SIG-M5 (cell line): ENCODE measurements around the gene INO80D.
"Not testable (repeated sequence)": the region's sequence is repeated elsewhere in the genome, so short reads cannot be mapped to it uniquely, and the experiment has no call there.

ENCODE experiments used
- DNase-seq: peaks from one replicate; lab custom pipeline; 2025; lab: John Stamatoyannopoulos, UW

The INO80D gene, protein sequence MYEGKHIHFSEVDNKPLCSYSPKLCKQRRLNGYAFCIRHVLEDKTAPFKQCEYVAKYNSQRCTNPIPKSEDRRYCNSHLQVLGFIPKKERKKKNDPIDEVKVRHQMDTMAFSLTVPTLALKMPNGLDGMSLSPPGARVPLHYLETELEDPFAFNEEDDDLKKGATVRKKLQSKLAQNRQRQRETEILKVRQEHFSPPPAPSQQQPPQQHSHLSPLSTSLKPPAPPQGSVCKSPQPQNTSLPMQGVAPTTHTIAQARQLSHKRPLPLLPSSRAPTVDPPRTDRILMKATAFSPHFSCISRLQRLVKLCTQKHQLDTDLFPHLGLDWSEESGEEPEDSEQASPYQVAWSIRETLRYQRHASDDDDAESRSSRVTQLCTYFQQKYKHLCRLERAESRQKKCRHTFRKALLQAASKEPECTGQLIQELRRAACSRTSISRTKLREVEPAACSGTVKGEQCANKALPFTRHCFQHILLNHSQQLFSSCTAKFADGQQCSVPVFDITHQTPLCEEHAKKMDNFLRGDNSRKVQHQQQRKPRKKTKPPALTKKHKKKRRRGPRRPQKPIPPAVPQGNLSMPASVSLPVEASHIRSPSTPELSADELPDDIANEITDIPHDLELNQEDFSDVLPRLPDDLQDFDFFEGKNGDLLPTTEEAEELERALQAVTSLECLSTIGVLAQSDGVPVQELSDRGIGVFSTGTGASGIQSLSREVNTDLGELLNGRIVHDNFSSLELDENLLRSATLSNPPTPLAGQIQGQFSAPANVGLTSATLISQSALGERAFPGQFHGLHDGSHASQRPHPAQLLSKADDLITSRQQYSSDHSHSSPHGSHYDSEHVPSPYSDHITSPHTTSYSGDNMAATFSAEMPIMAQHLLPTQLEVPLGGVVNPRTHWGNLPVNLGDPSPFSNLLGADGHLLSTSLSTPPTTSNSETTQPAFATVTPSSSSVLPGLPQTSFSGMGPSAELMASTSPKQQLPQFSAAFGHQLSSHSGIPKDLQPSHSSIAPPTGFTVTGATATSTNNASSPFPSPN

DNA sequence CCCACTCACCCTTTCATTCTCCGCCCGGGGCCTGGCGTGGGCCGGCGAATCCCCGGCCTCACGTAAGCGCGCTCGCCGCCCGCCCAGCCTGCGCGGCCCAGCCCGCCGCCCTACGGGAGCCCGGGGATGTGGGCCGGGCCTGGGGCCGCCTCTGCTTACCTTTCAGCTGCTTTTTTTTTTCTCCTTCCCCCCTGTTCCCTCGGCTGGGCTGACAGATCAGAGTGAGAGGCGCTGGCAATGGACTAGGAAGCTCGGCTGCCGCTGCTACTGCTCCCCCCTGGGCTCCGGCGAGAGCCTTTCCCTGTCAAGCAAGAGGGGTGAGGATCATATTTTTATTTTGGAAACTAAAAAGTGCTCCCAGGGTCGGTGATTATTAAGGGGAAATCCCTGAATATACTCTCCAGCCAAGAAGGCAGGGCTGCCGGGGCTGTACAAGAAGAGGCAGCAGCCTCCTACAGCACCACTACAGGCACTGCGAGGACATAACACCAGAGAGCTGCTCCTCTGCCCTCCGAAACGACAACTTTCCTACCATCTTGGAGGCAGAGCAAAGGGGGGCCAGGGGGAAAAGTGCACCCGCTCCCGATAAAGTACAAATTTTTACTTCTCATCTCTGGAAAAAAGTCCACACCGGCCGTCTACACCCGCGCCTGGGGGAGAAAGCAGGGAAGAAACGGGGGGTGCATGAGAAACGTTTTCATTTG is at the start of gene INO80D:
Gene INO80D (minus strand): TSS at position 433 of the 704 bp plus-strand sequence. CDS start 23,158 bp downstream, outside the sequence.
- peak; percentile 56 for DNase-seq

DNA sequence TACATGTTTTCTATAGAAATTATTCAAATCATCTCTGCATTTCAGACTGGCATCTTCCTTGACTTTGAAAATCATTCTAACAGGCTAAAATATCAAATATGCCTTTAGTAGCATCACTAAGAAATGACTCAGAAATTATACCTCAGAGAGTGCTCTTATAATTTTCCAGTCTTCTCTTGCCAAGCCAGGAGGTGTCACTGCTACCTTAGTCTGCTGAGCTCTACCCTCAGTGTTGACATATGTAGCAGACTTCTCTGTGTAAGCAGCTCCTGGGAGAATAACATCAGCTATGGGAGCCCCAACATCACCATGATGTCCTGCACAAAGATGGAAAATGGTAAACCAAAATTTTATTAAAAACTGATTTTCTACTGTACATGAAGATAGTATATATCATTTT is 41.7 kb upstream of the INO80D start:
- no peak for DNase-seq

DNA sequence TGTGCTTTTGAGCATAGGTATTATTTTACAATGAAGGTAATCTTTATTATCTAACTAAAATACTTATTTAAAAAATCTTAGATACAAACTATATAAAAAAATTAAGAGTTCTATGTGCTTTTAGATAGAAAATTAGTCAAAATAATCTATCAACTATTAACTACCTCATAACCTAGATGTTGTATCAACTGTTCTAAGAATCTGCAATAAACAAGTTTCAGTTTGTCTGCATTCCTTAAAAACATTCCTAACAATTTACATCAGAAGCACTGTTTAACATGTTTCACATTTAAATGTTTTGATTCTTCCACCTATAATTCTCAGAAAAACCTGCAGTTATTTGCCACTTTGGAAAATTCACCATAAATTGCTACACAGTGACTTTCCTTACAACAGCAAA is 39.9 kb upstream of the INO80D start:
- no peak for DNase-seq

DNA sequence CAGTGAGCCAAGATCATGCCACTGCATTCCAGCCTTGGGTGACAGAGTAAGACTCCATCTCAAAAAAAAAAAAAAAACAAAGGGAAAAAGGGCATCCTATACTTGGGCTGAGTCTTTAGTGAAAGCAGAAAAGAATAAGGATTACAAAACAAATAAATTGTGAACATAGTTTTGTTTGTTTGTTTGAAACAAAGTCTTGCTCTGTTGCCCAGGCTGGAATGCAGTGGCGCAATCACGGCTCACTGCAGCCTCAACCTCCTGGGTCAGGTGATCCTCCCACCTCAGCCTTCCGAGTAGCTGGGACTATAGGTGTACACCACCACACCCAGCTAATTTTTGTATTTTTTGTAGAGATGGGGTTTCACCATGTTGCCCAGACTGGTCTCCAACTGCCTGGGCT is 36.6 kb upstream of the INO80D start:
- not testable (repeated sequence) for DNase-seq

DNA sequence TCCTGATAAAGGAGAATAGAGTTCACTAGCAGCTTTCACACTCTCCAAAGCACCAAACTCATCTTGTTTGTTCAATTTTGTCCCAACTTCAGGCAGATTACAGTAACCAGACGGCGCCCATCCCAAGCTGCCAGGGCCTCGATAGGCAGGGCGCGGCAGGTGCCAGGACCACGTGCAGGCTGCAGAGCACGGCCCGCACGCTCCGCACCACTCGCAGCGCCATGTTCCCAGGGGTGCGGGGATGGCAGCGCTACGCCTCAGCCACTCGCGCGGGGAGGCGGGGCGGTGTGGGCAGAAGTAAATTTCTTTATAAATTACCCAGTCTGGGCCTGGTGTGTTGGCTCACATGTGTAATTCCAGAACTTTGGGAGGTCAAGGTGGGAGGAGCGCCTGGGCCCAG is 30.3 kb upstream of the INO80D start:
- no peak for DNase-seq

DNA sequence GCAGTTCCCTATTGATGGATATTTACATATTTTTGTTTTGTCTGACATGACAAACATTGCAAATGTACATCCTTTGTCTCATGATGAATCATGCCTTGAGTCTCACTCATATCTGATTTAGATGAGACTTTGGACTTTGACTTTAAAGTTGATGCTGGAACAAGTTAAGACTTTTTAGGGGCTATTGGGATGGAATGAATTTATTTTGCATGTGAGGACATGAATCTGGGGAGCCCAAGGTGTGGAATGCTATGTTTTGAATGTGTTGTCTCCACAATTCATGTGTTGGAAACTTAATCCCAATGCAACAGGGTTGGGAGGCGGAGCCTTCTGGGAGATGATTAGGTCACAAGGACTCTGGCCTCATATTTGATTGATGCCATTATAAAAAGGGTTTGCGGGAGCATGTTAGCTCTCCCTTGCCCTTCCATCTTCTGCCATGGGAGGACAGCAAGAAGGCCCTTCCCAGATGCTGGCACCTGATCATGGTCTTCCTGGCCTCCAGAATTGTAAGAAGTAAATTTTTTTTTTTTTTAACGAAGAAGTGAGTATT is 29.1 kb upstream of the INO80D start:
- DNase-seq: no peak

DNA sequence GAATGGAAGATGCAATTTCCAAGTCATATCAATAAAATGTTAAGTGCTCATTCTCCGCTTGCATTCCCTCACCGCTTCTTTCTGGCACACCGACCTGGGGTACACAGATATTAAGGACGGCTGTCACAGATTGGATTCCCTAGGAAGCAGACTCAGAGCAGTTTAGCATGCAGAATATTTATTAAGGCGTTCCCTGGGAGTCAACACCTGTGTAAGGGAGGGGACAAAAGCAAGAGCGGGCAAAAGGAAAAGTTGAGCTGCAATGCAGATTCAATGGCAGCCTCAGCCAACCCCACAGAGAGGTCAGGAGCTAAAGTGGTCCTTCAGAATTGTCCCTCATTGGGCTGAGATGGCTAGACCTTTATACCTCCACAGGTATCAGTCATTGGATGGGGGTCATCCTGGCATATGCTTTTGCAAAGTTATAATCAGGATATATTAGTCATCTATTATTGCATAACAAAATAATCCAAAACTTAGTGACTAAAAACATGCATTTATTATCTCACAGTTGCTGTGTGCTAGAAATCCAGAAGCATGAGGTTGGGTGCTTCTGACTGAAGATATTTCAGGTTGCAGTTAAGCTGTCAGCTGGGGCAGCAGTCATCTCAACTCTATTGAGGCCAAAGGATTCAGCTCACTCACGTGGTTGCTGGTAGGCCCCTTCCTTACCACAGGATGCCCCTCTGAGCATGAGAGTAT is 27.0 kb upstream of the INO80D start:
- no peak for DNase-seq

DNA sequence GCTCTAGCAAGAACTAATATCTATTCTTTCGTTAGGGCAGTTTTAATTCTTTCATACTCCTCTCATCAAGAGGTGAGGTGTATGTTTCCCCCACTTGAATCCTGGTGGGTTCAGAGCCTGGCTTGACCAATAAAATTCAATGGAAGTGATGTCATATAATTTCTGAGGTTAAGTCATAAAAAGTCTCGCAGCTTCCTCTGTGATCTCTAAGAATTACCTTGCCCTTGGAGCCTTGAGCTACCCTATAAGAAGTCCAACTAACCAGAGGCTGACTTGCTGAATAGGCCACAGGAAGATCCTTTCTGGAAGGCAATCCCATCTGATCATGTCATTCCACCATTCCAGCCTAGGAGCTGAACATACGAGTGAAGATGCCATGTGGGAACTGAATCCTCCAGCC is 26.1 kb upstream of the INO80D start:
- no peak for DNase-seq

DNA sequence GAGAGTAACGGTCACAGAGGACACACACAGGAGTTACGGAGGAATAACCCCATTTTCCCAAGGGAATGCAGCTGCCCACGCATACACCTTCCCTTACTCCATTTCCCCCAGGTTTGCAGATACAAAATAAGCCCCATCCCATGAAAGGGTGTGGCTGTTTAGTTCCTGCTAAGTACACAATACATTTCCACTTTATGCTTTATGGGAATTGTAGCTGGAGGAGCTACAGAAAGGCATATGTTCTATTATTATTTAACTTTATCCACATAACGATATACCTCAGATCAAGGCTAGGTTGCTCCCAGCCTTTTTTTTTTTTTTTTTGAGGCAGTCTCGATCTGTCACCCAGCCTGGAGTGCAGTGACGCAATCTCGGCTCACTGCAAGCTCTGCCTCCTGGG is 22.7 kb upstream of the INO80D start:
- DNase-seq: no peak

DNA sequence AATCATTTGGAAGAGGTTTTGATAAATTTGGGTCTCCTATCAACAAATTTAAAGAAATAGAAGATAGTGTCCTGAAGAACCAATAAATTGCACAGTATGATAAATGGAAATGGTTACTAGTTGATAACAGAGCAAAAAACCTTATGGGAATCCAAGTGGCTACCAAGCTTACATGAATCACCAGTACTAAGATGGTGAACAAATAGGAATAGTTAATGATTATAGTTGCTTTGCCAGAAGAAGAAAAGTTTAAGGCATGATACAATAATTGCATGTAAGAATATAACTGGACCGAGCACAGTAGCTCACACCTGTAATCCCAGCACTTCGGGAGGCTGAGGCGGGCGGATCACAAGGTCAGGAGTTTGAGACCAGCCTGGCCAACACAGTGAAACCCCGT is 19.6 kb upstream of the INO80D start:
- DNase-seq: no peak

DNA sequence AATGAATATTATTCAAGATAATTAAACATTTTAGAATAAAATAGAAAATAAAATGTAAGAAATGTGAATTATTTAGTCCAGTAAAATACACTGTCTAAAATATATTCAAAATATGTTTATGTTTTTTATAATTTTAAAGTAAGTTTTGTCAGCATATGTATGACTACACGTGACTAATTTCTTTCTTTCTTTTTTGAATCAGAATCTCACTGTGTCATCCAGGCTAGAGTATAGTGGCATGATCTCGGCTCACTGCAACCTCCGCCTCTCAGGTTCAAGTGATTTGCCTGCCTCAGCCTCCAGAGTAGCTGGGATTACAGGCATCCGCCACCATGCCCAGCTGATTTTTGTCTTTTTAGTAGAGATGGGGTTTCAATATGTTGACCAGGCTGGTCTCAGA is 19.1 kb upstream of the INO80D start:
- DNase-seq: no peak

DNA sequence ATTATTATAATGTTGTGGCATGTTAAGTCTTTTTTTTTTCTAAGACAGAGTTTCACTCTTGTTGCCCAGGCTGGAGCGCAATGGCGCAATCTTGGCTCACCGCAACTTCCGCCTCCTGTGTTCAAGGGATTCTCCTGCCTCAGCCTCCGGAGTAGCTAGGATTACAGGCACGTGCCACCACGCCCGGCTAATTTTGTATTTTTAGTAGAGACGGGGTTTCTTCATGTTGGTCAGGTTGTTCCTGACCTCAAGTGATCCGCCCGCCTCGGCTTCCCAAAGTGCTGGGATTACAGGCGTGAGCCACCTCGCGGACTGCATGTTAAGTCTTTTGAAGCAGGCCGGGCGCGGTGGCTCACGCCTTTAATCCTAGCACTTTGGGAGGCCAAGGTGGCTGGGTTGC is 12.9 kb upstream of the INO80D start:
- DNase-seq: not testable (repeated sequence)

DNA sequence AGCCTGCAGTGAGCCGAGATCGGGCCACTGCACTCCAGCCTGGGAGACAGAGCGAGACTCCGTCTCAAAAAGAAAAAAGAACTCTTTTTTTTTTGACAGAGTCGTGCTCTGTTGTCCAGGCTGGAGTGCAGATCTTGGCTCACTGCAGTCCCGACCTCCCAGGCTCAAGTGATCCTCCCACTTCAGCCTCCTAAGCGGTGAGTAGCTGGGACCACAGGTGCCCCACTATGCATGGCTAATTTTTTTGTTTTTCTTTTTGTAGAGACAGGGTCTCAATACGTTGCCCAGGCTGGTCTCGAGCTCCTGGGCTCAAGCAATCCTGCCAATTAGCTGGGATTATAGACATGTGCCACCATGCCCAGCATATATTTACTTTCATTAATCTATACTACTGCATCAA is 12.5 kb upstream of the INO80D start:
- no peak for DNase-seq

DNA sequence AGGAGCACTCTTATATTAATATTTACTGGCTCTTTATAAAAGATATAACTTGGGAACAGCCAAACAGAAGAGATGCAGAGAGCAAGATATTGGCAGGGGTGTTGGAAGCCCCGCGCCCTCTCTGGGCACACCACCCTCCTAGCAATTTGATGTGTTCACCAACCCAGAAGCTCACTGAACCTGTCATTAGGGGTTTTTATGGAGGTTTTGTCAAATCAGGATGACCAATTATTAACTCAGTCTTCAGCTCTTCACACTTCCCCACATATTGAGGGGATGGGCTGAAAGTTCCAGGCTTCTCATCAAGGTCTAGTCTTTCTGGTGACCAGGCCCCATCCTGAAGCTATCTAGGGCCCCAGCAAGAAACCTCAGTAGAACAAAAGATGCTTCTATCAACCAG is 10.9 kb upstream of the INO80D start:
- DNase-seq: no peak

DNA sequence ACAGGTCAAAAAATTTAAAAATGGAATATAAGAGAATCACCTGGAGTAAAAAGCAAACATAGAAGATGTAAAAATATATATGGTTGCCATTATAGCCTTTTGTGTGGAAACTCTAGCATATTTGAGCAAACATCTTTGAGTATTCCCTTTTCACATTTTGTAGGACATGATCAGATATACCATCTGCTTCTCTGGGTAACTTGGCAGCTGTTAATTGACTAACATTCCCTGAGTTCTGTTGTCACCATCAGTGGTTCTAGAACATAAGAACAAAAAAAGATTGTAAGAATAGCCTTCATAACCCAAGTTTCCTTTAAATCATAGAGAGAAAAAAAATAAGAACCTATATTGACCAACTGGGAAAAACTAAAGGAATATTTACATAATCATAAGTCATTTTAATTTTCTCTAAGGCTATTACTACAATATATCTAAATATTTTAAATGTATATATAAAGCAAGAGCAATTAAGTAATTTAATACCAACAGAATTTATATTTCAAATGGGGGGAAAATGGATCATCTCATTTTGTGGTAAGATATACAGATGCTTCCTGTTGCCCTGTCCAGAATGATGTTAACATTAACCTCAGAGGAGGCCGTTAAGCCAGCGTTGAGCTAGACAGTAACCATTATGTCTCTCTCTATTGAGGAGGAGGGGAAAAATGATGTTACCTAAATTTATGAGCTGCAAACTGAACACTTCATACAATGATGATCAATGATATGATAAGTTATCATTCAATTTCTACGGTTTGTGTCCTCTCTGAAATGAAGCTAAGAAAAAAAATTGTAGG is 9.8 kb upstream of the INO80D start:
- DNase-seq: no peak

DNA sequence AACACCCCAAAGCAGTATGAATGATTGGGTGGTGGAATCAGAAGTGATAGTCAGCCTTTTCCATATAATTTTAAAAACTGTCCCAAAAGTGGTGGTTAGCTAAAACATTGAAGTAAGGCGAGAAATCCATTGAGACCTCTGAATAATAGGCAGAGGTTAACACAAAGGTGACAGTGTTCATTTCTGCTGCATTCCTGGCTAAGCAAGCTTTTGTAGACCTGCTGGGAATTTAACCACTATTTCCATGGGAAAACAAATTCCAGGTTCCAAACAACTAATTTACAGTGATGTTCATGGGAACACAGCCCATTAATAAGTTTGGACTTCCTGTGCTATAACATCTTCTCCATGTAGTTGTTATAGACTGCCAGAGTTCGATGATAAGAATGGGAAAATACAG is 6.3 kb upstream of the INO80D start:
- DNase-seq: no peak

DNA sequence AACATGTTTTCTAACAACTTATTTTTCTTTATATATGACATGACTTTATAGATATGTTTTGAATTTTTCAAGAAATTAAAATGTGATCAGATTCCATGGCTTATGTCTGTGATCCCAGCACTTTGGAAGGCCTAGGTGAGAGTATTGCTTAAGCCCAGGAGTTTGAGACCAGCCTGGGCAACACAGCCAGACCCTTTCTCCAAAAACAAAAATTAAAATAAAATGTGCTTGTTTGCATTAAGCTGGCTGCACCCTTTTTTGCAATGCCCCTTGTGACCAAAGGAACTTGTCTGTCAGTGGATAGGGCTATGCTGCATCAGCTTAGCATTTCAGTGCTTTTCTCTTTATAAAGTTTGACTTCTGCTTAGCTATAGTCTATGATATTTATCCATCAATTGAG is 2.3 kb upstream of the INO80D start:
- no peak for DNase-seq

DNA sequence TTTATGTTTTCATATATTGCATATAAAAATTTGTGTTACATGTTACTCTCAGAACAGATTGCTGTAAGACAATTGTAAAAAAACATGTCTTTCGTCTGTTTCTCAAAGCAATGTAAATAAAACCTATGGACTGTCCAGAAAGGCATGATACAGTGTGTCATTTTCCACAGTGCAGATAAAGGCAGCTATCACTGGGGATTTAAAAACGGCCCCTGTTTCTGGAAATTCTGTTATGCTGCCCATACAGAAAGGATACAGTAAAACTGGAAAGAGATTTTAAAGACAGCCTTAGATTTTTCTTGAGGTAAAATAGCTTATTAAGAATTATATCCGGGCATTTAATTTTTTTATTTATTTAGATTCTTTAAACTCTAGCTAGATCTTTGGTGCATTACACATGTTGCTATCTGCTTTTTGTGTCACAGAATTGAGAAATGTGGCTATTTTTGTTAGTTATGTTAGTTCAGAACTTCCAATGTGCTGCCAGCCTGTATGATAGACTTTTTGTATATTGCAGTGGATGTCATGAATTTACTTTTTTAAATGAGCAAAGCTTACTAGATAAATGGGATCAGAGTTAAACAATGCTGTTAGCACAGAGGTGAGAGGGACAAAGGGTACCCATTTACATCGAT is 859 bp upstream of the INO80D start:
- no peak for DNase-seq

DNA sequence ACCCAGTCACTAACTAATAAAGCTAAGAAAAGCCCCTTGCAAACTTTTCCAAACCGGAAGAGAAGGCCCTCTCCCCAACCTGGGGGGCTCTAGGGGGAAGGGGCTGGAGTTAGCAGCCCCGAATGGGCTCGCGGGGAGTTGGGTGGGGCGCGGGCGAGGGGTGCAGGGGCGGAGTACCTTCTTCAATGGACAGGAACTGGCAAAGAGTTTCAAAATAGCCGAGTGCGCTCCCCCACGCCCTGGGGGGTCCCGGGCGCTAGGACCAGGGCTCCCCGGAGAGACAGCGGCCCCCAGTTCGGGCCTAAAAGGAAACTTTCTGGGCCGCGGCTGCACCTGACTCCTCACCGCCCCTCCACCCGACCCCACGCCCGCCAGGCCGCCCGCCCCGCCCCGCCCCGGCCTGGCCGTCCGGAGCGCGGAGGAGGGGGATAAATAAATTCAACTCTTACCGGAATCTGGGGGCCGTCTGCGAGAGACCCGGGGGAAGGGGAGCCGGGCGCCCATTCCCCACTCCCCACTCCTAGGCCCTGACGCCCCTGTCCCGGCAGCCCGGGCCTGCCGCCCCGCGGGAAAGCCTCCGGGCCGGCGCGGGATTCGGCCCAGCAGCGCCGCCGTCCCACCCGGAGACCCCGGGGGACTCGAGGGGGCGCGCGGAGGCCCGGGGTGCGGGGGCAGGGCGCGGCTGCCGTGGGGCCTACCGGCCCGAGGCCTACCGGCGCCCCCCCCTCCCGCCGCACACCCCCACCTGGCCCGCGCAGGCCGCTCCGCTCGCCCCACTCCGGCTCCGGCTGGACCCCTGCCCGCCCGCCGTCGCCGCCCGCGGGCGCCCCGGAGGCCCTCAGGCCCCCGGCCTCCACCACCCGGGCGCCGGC is 868 bp downstream of the INO80D start:
- no peak for DNase-seq
